AG10803 (cell line): ENCODE measurements around the gene HEPHL1.

Source experiments
- DNase-seq: peaks from one replicate; pipeline ENCODE4 v3.0.0; 2010; ENCODE audit warnings: low read depth
- H3K4me3 ChIP-seq: 2 replicates; pipeline ENCODE4 v1.5.1; 2011; ENCODE audit warnings: mild to moderate bottlenecking, low read length, control low read depth
- CTCF ChIP-seq: conservative IDR thresholded peaks from 2 replicates; pipeline ENCODE4 v1.5.1; 2011; ENCODE audit warnings: mild to moderate bottlenecking, low read length, control low read depth, inconsistent platforms

The HEPHL1 gene

GRCh38 chr11:94077552-94078293, 56.6 kb downstream of the HEPHL1 start:
- TF ChIP-seq CTCF: no peak
- DNase-seq: no peak
- H3K4me3 ChIP-seq: no peak overlapping the region

DNA sequence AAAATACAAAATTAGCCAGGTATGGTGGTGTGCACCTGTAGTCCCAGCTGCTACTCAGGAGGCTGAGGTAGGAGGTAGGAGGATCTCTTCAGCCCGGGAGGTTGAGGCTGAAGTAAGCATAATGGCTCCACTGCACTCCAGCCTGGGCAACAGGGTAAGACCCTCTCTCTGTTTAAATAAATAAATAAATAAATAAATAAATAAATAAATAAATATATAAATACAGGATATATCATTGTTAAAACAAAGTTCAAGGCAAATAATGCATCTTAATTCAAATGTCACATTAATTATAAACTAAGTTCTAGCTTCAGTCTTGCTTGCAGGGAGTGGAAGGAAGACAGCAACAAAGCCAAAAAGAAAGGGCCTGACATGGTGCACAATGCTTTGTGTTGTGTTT, 63.0 kb downstream of the HEPHL1 start:
- H3K4me3 ChIP-seq: no peak overlapping the region

DNA sequence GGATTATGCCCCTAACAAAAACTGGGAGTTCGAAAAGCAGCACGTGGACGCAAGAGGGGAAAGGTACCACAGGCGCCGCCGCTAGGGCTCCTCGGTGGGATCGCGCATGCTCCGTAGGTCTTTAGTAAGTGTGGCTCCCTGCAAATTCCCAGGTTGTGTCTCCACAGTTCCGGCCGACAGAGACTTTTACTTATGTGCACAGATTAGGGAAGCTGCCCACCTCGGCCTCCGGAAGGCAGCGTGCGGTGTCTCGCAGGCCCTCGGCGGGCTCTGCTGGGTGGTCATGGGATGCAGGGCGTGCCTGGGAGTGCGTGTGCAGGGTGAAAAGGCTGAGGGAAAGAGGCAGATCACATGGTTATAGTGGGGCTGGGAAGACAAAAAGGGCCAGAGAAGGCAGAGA, 67.8 kb downstream of the HEPHL1 start:
- no peak for DNase-seq
- TF ChIP-seq CTCF: no peak
- H3K4me3 ChIP-seq: no peak overlapping the region

More for the DNA sequence above, 63.0 kb downstream of the HEPHL1 start:
- TF ChIP-seq CTCF: no peak
- DNase-seq: no peak

DNA sequence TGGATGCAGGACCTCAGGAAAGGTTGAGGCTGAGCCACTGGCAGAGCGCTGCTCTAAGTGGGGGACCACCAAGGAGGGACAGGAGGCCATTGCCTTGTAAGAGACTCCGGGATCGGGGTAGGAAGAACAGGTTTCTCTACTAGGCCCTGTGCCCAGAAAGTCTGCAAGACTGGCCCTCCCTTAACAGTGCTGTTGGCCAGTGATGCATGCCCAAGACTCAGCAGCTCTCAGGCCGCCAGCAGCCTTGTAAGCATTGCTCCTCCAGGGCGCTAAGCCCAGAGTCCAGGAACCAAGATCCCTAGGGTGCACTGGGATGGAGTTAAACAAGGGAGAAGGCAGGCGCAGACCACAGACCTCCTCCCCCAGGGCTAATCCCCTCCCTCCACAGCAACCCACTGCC, 68.2 kb downstream of the HEPHL1 start:
- DNase-seq: no peak
- no peak for TF ChIP-seq CTCF
- no peak overlapping the region for H3K4me3 ChIP-seq

- no peak for DNase-seq
- H3K4me3 ChIP-seq: no peak overlapping the region
- TF ChIP-seq CTCF: no peak
These were observed 69.2 kb downstream of the HEPHL1 start for GRCh38 chr11:94090401-94090800.

DNA sequence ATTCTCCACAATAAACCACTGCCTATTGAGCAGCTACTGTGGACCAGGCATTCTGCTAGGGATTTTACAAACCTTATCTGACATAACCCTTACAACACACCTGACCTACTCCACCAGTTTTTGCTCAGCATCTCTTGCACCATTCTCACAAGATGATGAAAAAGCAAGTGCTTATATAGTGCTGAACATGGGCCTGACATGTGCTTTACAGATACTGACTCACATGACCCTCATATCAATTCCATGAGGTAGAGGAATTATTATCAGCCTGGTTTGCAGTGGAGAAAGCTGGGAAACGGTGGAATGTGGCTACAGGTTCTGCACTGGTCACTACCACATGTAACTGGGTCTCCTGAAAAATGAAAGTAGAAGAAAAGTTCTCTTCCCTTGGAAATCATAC, 69.9 kb downstream of the HEPHL1 start:
- H3K4me3 ChIP-seq: no peak overlapping the region
- no peak for DNase-seq
- no peak for TF ChIP-seq CTCF

- TF ChIP-seq CTCF: no peak
- DNase-seq: no peak
- no peak overlapping the region for H3K4me3 ChIP-seq
These were observed 79.1 kb downstream of the HEPHL1 start for GRCh38 chr11:94100253-94100652.
